Measurements from ENCODE around the gene SPHKAP. TPM values are rescaled to one million over a fixed set of nuclear protein-coding genes. Genes with fewer than 3 reads are reported as not detected.
A peak's percentile ranks its signal among the peaks of the same experiment; 100 is the strongest.
"Not testable (repeated sequence)": the region's sequence is repeated elsewhere in the genome, so short reads cannot be mapped to it uniquely, and the experiment has no call there.

SPHKAP gene
- polyA plus RNA-seq, 1 donor from 2014 or later: not detected

GRCh38 chr2:228023619-228024018 lies 157.9 kb downstream of the SPHKAP start:
- Mint-ChIP-seq H3K36me3 (no peaks in the 10 kb centered on the region), H3K27ac (no peak overlapping the region), H3K4me1 (no peaks in the 10 kb centered on the region), H3K27me3 (peaks cover 4% of the 10 kb centered on the region), H3K4me3 (no peak overlapping the region), H3K9me3 (peaks cover 2 to 7% (median 5%) of the 10 kb centered on the region in 3 donors)

- Mint-ChIP-seq H3K9me3 (peaks cover 0 to 9% (median 5%) of the 10 kb centered on the region in 3 donors), H3K36me3 (no peaks in the 10 kb centered on the region), H3K27me3 (peaks cover 4% of the 10 kb centered on the region), H3K4me3 (no peak overlapping the region), H3K27ac (no peak overlapping the region), H3K4me1 (no peaks in the 10 kb centered on the region)
Observed at GRCh38 chr2:228018311-228018710, 163.2 kb downstream of the SPHKAP start.

- H3K9me3 Mint-ChIP-seq: peaks cover 0 to 9% (median 5%) of the 10 kb centered on the region in 3 donors
- H3K36me3 Mint-ChIP-seq: no peaks in the 10 kb centered on the region
- H3K27ac Mint-ChIP-seq: no peak overlapping the region
- no peaks in the 10 kb centered on the region for H3K4me1 Mint-ChIP-seq
- H3K4me3 Mint-ChIP-seq: no peak overlapping the region
- peaks cover 4% of the 10 kb centered on the region for H3K27me3 Mint-ChIP-seq
Observed at GRCh38 chr2:228017784-228018183, 163.7 kb downstream of the SPHKAP start.

DNA sequence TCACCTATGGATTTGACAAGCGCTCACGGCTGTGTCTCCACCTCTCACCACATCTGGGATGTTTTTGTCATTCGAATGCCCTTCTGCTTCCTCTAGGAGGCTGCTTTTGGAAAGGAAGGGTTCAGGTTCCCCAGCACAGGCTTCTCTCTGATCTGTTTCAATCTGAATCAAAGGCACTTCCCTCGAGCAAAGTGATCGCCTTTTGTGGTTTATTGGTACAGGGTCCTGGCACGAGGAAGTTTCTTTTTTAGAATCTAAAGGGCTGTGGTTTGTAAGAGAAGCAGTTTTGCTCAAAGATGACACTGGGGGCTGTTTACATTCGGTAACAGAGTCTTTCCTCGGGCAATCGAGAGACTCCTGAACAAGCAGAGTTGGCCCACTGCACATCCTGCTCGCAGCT lies 165.1 kb downstream of the SPHKAP start:
- no peaks in the 10 kb centered on the region for H3K4me1 Mint-ChIP-seq
- no peaks in the 10 kb centered on the region for H3K36me3 Mint-ChIP-seq
- no peak overlapping the region for H3K27ac Mint-ChIP-seq
- no peak overlapping the region for H3K4me3 Mint-ChIP-seq
- peaks cover 1% of the 10 kb centered on the region for H3K27me3 Mint-ChIP-seq
- peaks cover 0 to 13% (median 5%) of the 10 kb centered on the region in 3 donors for H3K9me3 Mint-ChIP-seq

DNA sequence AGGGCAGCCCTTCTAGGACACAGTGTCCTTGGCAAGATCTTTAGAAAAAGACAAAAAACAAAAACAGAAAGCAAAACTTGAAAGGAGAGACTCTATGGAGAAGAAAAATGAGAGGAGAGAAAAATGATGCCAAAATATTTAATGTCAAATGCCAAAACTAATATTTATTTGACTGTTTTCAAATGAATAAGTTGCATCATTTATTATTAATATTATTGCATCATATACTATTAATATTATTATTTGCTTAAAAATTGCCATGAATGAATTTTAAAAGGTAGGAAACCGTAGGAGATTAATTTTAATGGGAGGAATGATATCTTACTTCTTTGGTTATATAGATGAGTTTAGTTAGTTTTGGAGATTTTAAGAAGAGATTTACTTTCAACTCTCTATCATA lies 165.7 kb downstream of the SPHKAP start:
- peaks cover 1% of the 10 kb centered on the region for H3K27me3 Mint-ChIP-seq
- no peaks in the 10 kb centered on the region for H3K4me1 Mint-ChIP-seq
- H3K36me3 Mint-ChIP-seq: no peaks in the 10 kb centered on the region
- H3K27ac Mint-ChIP-seq: no peak overlapping the region
- H3K4me3 Mint-ChIP-seq: no peak overlapping the region
- H3K9me3 Mint-ChIP-seq: peaks cover 0 to 10% (median 2%) of the 10 kb centered on the region in 3 donors

DNA sequence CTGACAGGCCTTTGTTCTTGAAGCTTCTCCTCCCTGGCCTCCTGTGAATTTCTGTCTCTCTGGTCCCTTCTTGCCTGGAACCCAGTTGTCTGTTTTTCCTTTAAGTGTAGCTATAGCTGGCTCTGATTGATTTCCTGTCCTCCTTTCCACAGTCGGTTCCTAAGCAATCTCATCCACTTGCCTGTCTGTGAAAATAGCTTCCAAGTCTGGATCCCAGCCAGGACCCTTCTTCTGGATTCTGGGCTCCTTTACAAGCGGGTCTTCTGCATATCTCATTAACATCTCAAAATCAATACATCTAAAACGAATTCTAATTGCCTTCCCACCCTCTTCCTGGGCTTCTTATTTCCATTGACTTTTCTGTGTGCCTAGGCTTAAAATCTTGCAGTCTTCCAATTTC lies 185.1 kb downstream of the SPHKAP start:
- H3K27me3 Mint-ChIP-seq: peaks cover 3% of the 10 kb centered on the region
- no peaks in the 10 kb centered on the region for H3K36me3 Mint-ChIP-seq
- no peaks in the 10 kb centered on the region for H3K4me1 Mint-ChIP-seq
- peaks cover 0 to 3% (median 0%) of the 10 kb centered on the region in 3 donors for H3K9me3 Mint-ChIP-seq
- peak overlapping the region in 1 of 3 donors; percentile 21 for H3K27ac Mint-ChIP-seq
- H3K4me3 Mint-ChIP-seq: no peak overlapping the region

- peaks cover 0 to 3% (median 0%) of the 10 kb centered on the region in 3 donors for H3K9me3 Mint-ChIP-seq
- peaks cover 1% of the 10 kb centered on the region for H3K27me3 Mint-ChIP-seq
- no peak overlapping the region for H3K27ac Mint-ChIP-seq
- no peaks in the 10 kb centered on the region for H3K36me3 Mint-ChIP-seq
- no peak overlapping the region for H3K4me3 Mint-ChIP-seq
- no peaks in the 10 kb centered on the region for H3K4me1 Mint-ChIP-seq
Observed at GRCh38 chr2:227990937-227991336, 190.6 kb downstream of the SPHKAP start.

- Mint-ChIP-seq H3K36me3 (no peaks in the 10 kb centered on the region), H3K4me1 (no peaks in the 10 kb centered on the region), H3K27me3 (peaks cover 5% of the 10 kb centered on the region), H3K27ac (no peak overlapping the region), H3K9me3 (peaks cover 0 to under 1% (median 0%) of the 10 kb centered on the region in 3 donors), H3K4me3 (no peak overlapping the region)
Observed at GRCh38 chr2:227973241-227973640, 208.2 kb downstream of the SPHKAP start.

DNA sequence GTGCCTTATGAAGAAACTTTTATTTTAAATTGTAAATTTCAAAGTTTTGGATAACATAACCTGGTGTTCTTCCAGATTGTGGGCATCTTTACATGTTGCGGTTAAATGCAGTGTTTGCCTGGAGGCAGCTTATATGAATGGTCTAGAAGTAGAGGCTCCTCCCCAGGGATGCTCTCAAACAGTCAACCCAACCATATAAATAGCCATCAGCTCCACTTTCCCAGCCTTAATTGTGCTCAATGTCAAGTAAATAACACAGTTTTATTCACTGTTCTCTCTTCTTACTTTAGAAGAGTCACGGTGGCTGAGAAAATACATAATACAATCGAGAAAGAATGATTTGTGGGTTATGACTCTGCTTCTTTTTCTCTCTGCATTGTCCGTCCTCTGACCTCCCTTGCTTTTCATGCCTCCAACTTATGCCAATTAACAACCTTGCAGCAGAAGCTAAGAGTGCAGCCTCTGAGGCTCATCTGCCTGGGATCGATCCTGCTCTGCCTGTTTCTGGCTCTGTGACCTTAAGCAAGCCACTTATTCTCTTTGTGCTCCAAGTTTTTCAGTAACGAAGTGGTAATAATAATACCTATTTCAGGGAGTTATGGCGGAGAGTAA lies 209.8 kb downstream of the SPHKAP start:
- no peak overlapping the region for H3K4me3 Mint-ChIP-seq
- H3K36me3 Mint-ChIP-seq: no peaks in the 10 kb centered on the region
- peaks cover 3% of the 10 kb centered on the region for H3K27me3 Mint-ChIP-seq
- no peaks in the 10 kb centered on the region for H3K4me1 Mint-ChIP-seq
- H3K9me3 Mint-ChIP-seq: peaks cover 0 to 3% (median 0%) of the 10 kb centered on the region in 3 donors
- H3K27ac Mint-ChIP-seq: no peak overlapping the region

GRCh38 chr2:227960317-227960716 lies 221.2 kb downstream of the SPHKAP start:
- peaks cover 0 to 7% (median 4%) of the 10 kb centered on the region in 3 donors for H3K9me3 Mint-ChIP-seq
- no peaks in the 10 kb centered on the region for H3K27me3 Mint-ChIP-seq
- no peaks in the 10 kb centered on the region for H3K4me1 Mint-ChIP-seq
- H3K27ac Mint-ChIP-seq: no peak overlapping the region
- H3K4me3 Mint-ChIP-seq: no peak overlapping the region
- H3K36me3 Mint-ChIP-seq: no peaks in the 10 kb centered on the region

DNA sequence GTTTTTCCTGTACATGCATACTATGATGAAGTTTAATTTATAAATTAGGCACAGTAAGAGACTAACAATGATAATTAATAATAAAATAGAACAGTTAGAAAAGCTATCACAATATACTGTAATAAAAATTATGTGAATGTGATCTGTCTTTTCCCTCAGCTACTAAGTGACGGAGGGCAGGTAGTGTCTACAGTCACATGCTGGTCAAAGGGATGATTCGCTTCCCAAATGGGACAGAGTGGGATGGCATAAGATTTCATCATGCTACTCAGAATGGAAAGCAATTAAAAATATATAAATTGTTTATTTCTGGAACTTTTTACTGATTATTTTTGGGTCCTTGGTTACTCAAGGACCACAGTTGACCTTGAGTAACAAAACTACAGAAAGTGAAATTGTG lies 238.5 kb downstream of the SPHKAP start:
- H3K27me3 Mint-ChIP-seq: peaks cover 1% of the 10 kb centered on the region
- peaks cover 0 to 7% (median 3%) of the 10 kb centered on the region in 3 donors for H3K9me3 Mint-ChIP-seq
- peaks cover 0 to 1% (median 0%) of the 10 kb centered on the region in 3 donors for H3K4me1 Mint-ChIP-seq
- H3K4me3 Mint-ChIP-seq: no peak overlapping the region
- H3K36me3 Mint-ChIP-seq: no peaks in the 10 kb centered on the region
- no peak overlapping the region for H3K27ac Mint-ChIP-seq

DNA sequence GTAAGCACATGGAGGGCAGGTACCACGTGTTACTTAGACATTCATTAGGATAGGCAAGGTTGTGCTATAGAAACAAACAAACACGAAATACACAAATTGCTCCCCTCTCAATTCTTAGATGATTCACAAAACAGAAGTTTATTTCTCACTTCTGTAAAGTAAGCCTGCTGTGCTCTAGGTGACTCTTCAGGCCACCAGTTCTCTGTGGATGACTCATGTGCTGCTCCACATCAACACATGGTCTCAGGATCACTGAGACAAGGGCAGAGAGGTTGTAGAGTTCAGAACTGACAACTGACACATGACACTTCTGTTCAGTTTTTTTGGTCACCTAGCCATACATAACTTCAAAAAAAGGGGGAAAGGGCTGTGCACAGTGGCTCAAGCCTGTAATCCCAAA lies 239.5 kb downstream of the SPHKAP start:
- H3K4me3 Mint-ChIP-seq: no peak overlapping the region
- H3K27me3 Mint-ChIP-seq: peaks cover 4% of the 10 kb centered on the region
- H3K9me3 Mint-ChIP-seq: peaks cover 0 to 7% (median 3%) of the 10 kb centered on the region in 3 donors
- no peak overlapping the region for H3K27ac Mint-ChIP-seq
- peaks cover 0 to 1% (median 0%) of the 10 kb centered on the region in 3 donors for H3K4me1 Mint-ChIP-seq
- no peaks in the 10 kb centered on the region for H3K36me3 Mint-ChIP-seq

DNA sequence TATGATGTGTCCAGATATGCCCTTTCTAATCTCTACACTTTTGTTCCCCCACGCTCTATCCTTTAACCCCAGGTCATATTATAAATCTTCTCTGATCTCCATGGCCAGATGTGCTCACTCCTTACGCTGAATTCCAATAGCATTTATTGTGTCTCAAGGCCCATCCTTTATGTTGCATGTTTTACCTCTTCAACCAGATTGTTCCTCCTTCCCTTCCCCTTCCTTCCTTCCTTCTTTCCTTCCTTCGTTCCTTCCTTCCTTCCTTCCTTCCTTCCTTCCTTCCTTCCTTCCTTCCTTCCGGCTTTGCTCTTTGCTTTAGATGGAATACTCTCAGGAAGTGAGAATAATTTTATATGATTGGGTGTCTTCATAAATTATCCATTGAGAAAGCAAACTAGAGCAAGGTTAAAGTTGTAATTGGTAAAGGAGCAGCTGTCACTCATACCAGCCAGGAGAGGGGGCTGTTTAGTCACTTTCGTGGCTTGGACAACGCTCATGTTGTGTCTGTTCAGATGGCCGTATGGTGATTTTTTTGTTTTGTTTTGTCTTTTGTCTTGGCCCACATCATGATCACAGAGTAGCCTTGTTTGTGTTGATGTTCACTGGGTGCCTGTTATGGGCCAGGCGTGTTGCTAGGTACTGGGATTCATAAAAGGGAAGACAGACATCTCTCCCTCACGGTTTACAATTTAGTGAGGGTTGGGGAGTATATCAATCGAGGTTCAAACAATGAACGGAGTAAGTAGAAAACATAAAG lies 242.0 kb downstream of the SPHKAP start:
- peaks cover 4% of the 10 kb centered on the region for H3K27me3 Mint-ChIP-seq
- H3K4me3 Mint-ChIP-seq: no peak overlapping the region
- H3K4me1 Mint-ChIP-seq: peaks cover 0 to 1% (median 0%) of the 10 kb centered on the region in 3 donors
- H3K9me3 Mint-ChIP-seq: peaks cover 0 to 9% (median 4%) of the 10 kb centered on the region in 3 donors
- H3K36me3 Mint-ChIP-seq: no peaks in the 10 kb centered on the region
- no peak overlapping the region for H3K27ac Mint-ChIP-seq

- not testable (repeated sequence) for H3K4me1 Mint-ChIP-seq, H3K27me3 Mint-ChIP-seq, H3K4me3 Mint-ChIP-seq, H3K27ac Mint-ChIP-seq, H3K36me3 Mint-ChIP-seq
- H3K9me3 Mint-ChIP-seq: peaks cover 0 to 11% (median 4%) of the 10 kb centered on the region in 3 donors
Observed at GRCh38 chr2:227936249-227936648, 245.2 kb downstream of the SPHKAP start.

GRCh38 chr2:227933884-227934283 lies 247.6 kb downstream of the SPHKAP start:
- H3K4me3 Mint-ChIP-seq: no peak overlapping the region
- peaks cover 1 to 13% (median 4%) of the 10 kb centered on the region in 3 donors for H3K9me3 Mint-ChIP-seq
- H3K36me3 Mint-ChIP-seq: no peaks in the 10 kb centered on the region
- no peaks in the 10 kb centered on the region for H3K4me1 Mint-ChIP-seq
- peaks cover 3% of the 10 kb centered on the region for H3K27me3 Mint-ChIP-seq
- no peak overlapping the region for H3K27ac Mint-ChIP-seq

DNA sequence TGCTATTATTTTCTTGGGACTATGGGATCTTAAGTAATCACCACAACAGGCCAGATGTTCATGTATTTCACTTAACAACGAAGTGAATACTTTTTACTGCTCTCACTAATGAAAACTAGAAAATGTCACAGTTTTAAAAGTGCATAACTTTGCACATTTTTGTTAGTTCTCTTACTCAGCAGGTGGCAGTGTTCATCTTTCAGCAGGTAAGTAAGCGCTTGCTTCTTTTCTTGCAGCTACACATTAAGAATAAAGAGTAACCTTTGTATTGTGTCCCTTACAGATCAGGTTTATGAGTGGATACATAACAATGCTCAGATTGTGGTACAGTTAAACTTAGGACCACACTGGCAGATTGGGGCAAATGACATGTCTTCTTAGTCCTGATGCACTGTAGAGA lies 249.1 kb downstream of the SPHKAP start:
- Mint-ChIP-seq H3K4me3 (no peak overlapping the region), H3K36me3 (no peaks in the 10 kb centered on the region), H3K27ac (no peak overlapping the region), H3K9me3 (peaks cover 4 to 13% (median 9%) of the 10 kb centered on the region in 3 donors), H3K4me1 (no peaks in the 10 kb centered on the region), H3K27me3 (no peaks in the 10 kb centered on the region)
